Measurements from ENCODE around the gene PWP2.

PWP2 gene

GRCh38 chr21:44067011-44067839 lies 40.0 kb upstream of the PWP2 start:
- Histone ChIP-seq H3K4me2 (ENCODE audit: insufficient read depth, low read length) (no peak overlapping the region), H3K79me2 (ENCODE audit: insufficient read depth, low read length) (peaks cover 50% of the 10 kb centered on the region), H3K4me3 (ENCODE audit: low read depth in 1 of 2, low read length in 2 of 2) (no peak overlapping the region), H3K9ac (ENCODE audit: low read depth, low read length) (no peak overlapping the region), H2AFZ (ENCODE audit: low read depth, low read length) (no peak overlapping the region), H3K36me3 (ENCODE audit: insufficient read depth, low read length) (peaks cover 91% of the 10 kb centered on the region), H3K9me3 (ENCODE audit: insufficient read depth, low read length, severe bottlenecking) (no peaks in the 10 kb centered on the region), H4K20me1 (ENCODE audit: insufficient read depth, low read length) (peaks cover 40% of the 10 kb centered on the region), H3K4me1 (ENCODE audit: insufficient read depth, low read length) (no peaks in the 10 kb centered on the region; the same call in 1 of the 2 replicates), H3K27ac (ENCODE audit: low read length) (no peak overlapping the region), H3K27me3 (ENCODE audit: insufficient read depth, low read length, poor library complexity) (no peaks in the 10 kb centered on the region)
- DNase-seq (no peak), ATAC-seq (ENCODE audit: insufficient read depth, low read depth) (no peak)
- TF ChIP-seq CTCF (IDR thresholded peaks at IDR 0.05; ENCODE audit: borderline replicate concordance, extremely low read depth, low read length, poor library complexity, severe bottlenecking) (no peak), EZH2 (IDR thresholded peaks at IDR 0.05; ENCODE audit: borderline replicate concordance, low read depth, low read length, severe bottlenecking) (no peak)

- no peak for TF ChIP-seq EZH2 (IDR thresholded peaks at IDR 0.05; ENCODE audit: borderline replicate concordance, low read depth, low read length, severe bottlenecking)
- no peak overlapping the region for H3K4me3 ChIP-seq (ENCODE audit: low read depth in 1 of 2, low read length in 2 of 2)
- no peak for ATAC-seq (ENCODE audit: insufficient read depth, low read depth)
- no peak overlapping the region for H3K27ac ChIP-seq (ENCODE audit: low read length)
- no peaks in the 10 kb centered on the region for H3K27me3 ChIP-seq (ENCODE audit: insufficient read depth, low read length, poor library complexity)
- peaks cover 37% of the 10 kb centered on the region for H4K20me1 ChIP-seq (ENCODE audit: insufficient read depth, low read length)
- no peak overlapping the region for H3K9ac ChIP-seq (ENCODE audit: low read depth, low read length)
- H3K4me1 ChIP-seq (ENCODE audit: insufficient read depth, low read length) = no peaks in the 10 kb centered on the region
- H3K9me3 ChIP-seq (ENCODE audit: insufficient read depth, low read length, severe bottlenecking) = no peaks in the 10 kb centered on the region
- H3K79me2 ChIP-seq (ENCODE audit: insufficient read depth, low read length) = peaks cover 45% of the 10 kb centered on the region
- no peak for DNase-seq
- peaks cover 89% of the 10 kb centered on the region for H3K36me3 ChIP-seq (ENCODE audit: insufficient read depth, low read length)
- no peak overlapping the region for H3K4me2 ChIP-seq (ENCODE audit: insufficient read depth, low read length)
- H2AFZ ChIP-seq (ENCODE audit: low read depth, low read length) = no peak overlapping the region
Observed at GRCh38 chr21:44070391-44070790, 36.8 kb upstream of the PWP2 start.

- Histone ChIP-seq H3K36me3 (ENCODE audit: insufficient read depth, low read length) (peaks cover 84% of the 10 kb centered on the region), H3K27ac (ENCODE audit: low read length) (no peak overlapping the region), H3K4me2 (ENCODE audit: insufficient read depth, low read length) (no peak overlapping the region), H2AFZ (ENCODE audit: low read depth, low read length) (no peak overlapping the region), H3K79me2 (ENCODE audit: insufficient read depth, low read length) (peaks cover 35% of the 10 kb centered on the region), H3K9me3 (ENCODE audit: insufficient read depth, low read length, severe bottlenecking) (no peaks in the 10 kb centered on the region), H3K4me1 (ENCODE audit: insufficient read depth, low read length) (no peaks in the 10 kb centered on the region), H3K4me3 (ENCODE audit: low read depth in 1 of 2, low read length in 2 of 2) (no peak overlapping the region), H3K27me3 (ENCODE audit: insufficient read depth, low read length, poor library complexity) (no peaks in the 10 kb centered on the region), H4K20me1 (ENCODE audit: insufficient read depth, low read length) (peaks cover 28% of the 10 kb centered on the region), H3K9ac (ENCODE audit: low read depth, low read length) (no peak overlapping the region)
- no peak for TF ChIP-seq EZH2 (IDR thresholded peaks at IDR 0.05; ENCODE audit: borderline replicate concordance, low read depth, low read length, severe bottlenecking)
- TF ChIP-seq CTCF (IDR thresholded peaks at IDR 0.05; ENCODE audit: borderline replicate concordance, extremely low read depth, low read length, poor library complexity, severe bottlenecking) = no peak
- no peak for ATAC-seq (ENCODE audit: insufficient read depth, low read depth)
- no peak for DNase-seq
Observed at GRCh38 chr21:44071359-44072104, 35.7 kb upstream of the PWP2 start.

- Histone ChIP-seq H3K4me1 (ENCODE audit: insufficient read depth, low read length) (no peaks in the 10 kb centered on the region), H3K79me2 (ENCODE audit: insufficient read depth, low read length) (peaks cover 29% of the 10 kb centered on the region), H4K20me1 (ENCODE audit: insufficient read depth, low read length) (peaks cover 24% of the 10 kb centered on the region), H2AFZ (ENCODE audit: low read depth, low read length) (no peak overlapping the region), H3K27ac (ENCODE audit: low read length) (no peak overlapping the region), H3K4me3 (ENCODE audit: low read depth in 1 of 2, low read length in 2 of 2) (no peak overlapping the region), H3K9me3 (ENCODE audit: insufficient read depth, low read length, severe bottlenecking) (no peaks in the 10 kb centered on the region), H3K36me3 (ENCODE audit: insufficient read depth, low read length) (peaks cover 84% of the 10 kb centered on the region), H3K27me3 (ENCODE audit: insufficient read depth, low read length, poor library complexity) (no peaks in the 10 kb centered on the region), H3K9ac (ENCODE audit: low read depth, low read length) (no peak overlapping the region), H3K4me2 (ENCODE audit: insufficient read depth, low read length) (no peak overlapping the region)
- TF ChIP-seq EZH2 (IDR thresholded peaks at IDR 0.05; ENCODE audit: borderline replicate concordance, low read depth, low read length, severe bottlenecking) (no peak), CTCF (IDR thresholded peaks at IDR 0.05; ENCODE audit: borderline replicate concordance, extremely low read depth, low read length, poor library complexity, severe bottlenecking) (no peak)
- DNase-seq (no peak), ATAC-seq (ENCODE audit: insufficient read depth, low read depth) (no peak)
Observed at GRCh38 chr21:44072111-44072510, 35.1 kb upstream of the PWP2 start.
